GM18868 (cell line): ENCODE measurements around the gene ATOSB.

Experiments
- ATAC-seq: cut with Tn5 transposase; IDR thresholded peaks from one replicate; pipeline ENCODE4 v1.9.1; 2021; ENCODE audit warnings: mild to moderate bottlenecking, moderate library complexity; ENCODE audit not compliant: unreplicated experiment

Gene ATOSB

DNA sequence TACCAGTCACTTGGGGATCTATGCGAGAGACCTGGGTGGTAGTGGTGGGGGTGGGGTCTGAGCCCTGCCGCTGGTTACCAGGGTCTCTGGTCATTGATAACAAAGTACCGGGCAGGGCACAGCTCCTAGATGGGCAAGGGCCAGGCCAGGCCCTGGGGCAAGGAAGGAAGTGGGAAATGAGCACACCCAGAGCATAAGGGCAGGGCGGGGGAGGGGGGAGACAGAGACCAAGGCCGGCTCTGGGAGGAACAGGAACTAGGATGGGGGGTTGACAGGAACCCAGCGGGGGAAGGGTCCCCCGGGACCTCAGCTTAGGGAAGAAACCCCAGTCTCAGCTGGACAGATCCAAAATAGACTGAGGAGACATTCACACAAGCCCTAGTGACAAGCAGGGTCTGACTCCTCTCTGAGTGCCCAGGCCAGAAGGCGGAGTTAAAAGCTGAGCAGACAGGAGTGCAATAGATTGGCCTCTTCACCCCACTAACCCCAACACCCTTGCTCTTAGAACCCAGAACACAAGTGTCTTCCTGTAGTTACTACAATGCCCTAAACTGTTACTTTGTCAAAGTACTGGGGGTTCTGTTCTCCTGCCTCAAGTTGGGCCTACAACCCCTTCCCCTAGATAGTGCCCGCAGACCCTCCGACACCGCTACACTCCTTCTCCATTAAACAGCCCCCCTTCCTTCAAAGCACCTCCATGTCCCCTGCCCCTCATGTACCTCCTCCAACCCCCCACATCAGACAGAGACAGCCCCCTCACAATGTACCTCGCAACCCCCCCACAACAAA lies 628 bp downstream of the ATOSB start:
- ATAC-seq, result no peak

DNA sequence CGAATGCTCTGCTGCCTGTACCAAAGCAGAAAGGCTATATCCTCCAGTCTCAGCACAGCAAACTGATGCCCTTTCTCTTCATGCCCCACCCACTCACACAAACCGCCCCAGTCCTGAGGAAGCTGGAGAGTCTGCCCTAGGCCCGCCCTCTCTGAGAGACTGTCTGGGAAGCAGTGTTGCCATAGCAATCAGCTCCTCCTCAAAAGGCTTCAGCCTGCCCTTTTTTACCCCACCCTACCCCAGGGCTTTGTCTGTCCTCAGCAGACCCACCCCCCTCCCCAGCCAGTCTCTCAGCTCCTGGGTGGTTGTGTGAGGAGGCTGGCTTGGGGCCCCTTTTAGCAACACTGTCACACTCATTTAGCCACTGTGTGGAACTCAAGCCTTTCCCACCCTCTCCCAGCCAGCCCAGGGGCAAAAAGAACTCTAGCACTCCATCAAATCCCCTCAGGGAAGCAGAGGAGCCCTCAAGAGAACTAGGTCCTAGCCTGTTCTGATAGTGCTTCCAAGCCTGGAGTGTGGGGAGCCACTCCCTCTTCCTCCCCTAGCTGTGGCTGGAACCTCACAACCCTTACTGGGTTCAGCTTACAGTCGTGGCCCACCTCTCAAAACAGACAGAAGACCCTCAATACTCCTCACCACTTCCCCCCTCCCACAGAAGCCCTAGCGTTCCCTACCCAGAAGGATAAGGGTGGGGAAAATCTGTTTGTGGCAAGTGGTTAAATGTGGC lies 1.4 kb downstream of the ATOSB start:
- ATAC-seq, result peak; percentile 23

DNA sequence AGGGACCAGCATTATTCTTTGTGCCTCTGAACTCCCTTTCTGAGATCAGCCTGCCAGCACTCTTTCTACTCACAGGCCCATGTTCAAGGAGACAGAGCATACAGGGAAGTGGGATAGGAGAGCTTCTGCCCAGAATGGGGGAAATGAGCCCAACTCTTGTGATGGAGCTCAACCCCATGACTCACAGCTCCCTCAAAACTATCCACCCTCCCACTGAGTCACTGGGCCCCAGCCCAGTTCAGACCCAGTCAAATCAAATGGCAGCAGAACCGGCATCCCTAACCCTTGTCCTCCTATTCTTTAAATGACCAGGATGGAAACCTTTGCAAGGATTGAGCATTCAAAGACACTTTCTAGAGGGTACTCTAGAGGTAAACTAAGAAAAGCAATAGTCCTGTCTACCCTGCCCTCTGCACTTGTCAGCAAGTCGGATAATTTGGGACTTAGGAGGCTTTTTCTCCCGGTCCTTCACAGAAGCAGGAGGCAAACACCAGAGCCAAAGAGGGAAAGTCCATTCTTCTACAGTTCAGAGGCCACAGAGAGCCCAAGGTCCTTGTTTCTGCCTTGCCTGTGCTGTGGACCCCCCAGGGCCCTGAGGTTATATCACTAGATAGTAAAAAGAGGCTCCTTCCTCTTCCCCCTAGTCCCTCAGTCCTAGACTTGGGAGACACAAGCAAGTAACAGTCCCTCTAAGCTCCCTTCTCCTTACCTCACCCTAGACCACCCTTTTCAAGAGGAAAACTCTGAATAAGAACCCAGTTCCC lies 3.2 kb downstream of the ATOSB start:
- no peak for ATAC-seq

DNA sequence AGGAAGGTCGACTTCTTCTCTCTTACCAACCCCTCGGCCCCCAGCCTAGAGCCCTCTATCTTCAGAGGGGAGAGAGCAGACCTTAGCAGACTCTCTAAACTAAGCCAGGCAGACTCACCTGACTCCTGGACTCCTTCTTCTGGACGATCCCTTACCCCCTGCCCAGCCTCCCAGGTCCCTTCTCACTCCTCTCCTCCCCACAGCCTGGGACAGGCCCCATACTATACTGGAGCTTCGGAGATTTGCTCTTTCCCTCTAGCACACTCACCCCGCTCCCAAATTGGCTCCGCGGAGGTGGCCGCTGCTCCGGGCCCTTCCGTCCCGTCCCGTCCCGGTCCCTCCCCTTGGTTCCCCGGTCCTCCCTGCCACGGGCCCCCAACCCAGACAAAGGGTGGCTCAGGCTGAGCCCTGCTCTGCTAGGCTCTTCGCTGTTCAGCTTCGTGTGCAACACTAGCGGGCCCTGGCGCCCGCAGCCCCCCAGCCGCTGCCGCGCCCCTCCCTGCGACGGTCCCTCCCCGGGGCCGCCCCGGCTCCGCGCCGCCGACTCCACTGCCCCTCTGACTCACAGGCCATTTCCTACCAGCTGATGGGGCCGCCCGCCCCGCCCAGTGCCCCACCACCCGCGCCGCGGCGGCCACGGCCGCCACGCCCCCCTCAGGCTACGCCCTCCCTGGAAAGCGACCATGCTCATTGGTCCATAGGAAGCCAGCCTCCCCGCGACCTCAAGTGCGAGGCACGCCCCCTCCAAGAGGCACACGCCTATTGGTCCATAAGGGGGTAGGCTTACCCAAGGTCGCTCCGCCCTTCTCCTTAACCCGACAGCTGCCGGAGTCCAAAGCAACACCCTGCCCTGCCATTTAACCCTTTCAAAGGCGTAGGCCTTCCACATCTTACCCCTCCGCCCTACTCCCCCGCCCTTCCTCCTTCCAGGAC lies 4.4 kb downstream of the ATOSB start:
- ATAC-seq, result peak; percentile 84

DNA sequence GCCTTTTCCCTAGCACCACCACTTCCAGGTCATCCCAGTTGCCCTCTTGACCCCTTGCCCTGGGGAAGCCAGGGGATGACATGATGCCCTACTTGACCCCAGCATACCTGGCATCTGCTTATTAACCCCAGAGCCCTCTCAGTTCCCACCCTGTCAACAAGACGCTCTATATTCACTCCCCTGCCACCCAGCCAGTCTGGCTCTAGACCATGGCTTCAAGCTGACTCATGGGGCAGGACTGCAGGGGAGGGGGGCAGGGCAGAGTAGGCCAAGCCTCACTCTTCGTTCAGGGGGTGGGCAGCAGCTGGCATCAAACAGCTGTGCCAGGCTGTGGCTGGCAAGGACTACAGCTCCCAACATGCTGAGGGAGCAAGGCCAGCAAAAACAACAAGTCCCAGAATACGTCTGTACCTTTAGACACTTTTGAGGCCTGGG lies 5.3 kb downstream of the ATOSB start:
- no peak for ATAC-seq

DNA sequence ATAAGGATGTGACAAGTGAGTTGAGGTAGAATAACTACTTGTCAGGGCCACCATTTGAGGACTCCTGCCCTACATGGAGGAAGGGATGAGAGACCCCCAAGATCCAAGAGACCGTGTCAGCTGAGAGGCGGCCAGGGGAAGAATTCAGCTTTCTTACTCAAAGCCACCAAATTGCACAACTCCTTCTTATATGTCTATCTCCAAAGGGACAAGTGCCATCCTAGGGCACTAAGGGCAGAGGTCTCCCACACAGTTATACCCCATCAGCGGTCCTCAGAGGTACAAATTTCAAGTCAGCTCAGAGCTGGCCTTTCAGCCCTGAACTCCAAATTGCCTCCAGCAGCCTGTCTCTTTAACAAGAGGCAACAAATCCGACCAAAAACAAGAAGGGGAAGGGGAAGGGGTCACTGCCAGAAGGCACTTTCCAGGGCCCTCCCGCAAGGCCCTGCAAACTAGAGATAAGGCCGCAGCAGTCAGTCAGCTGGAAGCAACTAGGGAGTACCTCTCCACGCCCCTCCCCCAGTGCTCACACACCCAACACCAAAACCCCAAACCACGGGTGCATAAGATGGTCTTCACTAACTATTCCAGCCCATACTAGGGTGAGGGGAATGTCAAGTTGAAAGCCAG lies 6.6 kb downstream of the ATOSB start:
- ATAC-seq, result no peak

DNA sequence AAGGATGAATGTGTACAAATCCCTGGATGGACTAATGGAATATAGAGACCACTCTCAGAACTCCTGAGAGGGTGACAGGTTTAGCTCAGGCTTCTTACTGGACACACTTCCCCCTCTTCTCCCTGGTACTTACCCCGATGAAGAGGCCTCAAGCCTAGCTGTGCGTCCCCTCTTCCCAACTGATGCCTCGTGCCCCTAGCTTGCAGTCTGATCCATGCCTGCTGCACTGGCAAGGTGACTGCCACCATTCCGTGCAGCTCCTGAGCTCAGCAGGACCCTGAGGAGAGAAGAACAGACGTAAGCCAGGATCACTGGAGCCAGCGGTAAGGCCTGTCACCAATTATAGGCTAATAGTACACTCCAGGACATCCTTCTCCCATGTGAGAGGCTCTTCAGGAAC lies 7.2 kb downstream of the ATOSB start:
- no peak for ATAC-seq

DNA sequence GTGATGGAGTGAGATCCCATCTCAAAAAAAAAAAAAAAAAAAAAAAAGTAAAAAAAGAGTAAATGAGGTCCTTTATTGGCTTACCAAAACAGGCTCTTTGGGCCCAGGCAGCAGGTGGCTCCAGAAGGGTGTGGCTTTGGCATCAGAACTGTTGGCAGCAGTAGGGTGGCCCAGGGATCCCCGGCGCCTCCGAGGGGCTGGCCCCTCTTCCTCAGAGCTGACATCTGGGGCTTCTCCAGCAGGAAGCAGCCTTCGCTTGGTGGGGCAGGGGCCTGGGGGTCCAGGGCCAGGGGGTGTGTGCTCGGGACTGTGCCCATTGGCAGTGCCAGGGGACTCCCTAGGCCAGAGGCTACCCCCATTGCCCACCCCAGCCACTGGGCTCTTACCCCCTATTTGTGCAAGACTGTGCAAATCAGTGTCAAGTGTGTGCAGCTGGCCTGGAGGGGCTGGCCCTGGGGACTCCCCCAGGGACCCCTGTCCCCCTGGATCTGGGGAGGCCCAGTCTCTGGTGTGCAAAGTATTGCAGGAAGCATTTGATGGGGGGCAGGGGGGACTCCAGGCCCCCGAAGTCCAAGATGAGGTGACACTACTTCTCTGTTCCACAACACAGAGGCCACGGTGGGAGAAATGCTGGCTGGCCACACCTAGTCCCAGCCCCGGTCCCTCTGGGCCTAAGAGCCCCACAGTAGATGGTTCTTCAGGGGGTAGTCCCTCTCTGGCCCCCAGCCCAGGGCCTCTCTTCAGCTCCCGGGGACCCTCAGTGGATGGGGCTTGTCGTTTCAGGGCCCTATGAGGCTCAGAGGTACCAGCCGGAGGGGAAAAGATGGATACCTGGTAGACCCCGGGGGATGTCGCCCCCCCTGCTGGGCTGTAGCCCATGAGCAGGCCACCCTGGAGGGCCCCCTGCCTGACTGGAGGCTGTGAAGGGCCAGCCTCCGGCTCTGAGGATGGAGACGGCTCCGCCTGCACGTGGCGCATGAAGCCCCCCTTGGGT lies 8.1 kb downstream of the ATOSB start:
- no peak for ATAC-seq

DNA sequence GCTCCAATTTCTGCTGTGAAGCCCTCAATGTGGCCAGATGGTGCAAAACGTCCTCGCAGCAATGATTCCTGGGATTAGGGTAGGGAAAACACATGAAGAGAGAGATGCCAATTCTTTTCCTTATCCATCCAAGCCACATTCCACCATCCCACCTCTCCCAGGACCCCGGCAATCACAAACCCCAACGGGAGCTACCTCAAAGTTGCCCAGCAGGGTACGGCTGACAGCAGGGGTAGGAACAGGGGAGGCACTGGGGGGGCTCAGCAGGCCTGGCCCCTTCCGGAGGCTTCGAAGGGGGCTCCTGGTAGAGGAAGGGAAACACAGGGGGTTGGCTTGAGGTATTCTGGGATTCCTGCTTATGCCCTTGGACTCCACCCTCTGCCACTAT lies 9.3 kb downstream of the ATOSB start:
- ATAC-seq, result no peak

DNA sequence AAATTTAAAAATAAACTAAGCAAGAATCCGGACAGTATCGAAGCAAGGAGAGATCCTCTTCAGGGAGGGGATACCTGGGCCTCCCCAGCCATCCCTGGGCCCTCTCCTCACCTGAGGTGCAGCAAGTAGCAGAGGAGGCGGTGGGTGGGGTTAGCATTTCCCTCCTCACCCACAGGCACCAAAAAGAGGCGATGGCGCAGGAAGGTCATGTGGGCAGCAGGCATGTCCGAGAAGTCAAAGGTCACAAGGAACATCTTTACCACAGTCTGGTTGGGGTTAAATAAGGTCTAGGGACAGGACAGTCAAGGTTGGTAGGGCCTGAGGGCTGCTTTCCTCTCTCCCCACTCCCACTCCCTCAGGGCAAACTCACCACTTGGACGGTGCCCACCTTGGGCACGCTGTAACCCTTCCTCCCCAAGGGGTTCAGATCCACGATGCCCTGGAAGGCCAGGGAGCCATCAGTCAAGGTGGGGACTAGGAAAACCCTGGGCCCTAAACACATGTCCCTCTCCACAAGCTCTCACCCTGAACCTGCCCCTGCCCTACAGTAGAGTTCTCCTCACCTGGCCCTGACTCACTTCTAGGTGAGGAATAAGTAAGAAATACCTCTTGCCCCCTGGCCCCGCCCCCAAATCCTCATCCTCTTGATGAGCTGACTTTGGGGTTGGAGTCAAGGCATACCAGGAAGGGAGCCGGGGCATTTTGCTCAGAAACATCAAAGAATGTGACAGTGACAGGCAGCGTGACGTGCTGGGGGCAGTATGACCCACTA lies 9.9 kb downstream of the ATOSB start:
- ATAC-seq, result no peak

DNA sequence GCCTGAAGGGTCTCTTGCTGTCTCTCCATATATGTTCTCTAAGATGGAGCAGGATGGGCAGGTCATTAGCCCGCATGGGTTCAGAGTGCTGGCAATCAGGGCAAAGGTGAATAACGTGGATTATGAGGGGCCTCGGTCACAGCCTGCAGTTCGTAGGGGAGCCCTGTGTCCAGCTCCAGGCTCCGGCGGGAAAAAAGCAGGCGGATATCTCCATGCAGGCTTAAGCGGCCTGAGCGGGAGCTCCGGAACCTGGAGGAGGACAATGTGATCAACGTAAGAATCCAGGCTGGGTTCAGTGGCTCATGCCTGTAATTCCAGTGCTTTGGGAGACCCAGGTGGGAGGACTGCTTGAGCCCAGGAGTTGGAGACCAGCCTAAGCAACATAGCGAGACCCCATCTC lies 10.5 kb downstream of the ATOSB start:
- ATAC-seq, result no peak

DNA sequence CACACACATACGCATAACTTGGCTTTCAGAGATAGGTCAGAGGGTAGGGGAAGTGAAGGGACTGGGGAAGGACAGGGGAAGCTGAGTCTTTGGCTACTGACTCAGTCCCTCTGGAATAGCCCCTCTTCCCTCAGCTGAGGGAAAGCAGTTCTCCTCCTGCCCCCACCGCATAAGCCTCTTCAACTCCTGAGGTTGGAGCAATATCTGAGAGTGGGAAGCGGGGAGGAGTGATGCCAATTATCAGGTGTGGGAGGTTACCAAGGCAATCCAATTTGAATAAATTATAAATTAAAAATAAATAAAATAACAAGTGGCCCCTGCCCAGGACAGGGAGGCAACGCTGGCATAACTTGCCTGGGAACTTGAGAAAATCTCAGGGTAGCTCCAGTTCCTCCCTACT lies 11.1 kb downstream of the ATOSB start:
- no peak for ATAC-seq

DNA sequence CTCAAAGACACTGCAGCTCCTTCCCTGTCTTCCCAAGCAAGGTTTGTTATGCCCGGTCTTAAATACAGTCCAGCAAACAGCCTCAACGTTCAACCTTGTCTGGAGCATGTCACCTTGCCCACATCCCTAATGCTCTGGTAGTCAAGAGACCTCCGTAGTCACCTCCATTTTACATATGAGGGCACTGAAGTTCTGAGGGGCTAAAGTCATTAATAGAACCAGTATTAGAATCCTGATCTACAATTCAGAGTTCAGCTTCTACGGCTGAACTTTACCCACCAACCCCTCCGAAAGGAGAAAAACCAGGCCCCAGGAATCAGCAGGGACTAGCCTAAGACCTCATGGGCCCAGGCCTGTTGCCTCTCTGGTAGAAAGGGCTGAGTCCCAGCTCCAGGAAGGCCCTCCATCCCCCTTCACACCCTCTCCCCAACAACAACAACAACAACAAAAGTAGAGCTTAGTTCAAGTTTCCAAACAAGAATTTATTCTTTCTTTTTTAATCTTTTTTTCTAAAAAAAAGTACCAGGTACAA lies 11.9 kb downstream of the ATOSB start:
- no peak for ATAC-seq

DNA sequence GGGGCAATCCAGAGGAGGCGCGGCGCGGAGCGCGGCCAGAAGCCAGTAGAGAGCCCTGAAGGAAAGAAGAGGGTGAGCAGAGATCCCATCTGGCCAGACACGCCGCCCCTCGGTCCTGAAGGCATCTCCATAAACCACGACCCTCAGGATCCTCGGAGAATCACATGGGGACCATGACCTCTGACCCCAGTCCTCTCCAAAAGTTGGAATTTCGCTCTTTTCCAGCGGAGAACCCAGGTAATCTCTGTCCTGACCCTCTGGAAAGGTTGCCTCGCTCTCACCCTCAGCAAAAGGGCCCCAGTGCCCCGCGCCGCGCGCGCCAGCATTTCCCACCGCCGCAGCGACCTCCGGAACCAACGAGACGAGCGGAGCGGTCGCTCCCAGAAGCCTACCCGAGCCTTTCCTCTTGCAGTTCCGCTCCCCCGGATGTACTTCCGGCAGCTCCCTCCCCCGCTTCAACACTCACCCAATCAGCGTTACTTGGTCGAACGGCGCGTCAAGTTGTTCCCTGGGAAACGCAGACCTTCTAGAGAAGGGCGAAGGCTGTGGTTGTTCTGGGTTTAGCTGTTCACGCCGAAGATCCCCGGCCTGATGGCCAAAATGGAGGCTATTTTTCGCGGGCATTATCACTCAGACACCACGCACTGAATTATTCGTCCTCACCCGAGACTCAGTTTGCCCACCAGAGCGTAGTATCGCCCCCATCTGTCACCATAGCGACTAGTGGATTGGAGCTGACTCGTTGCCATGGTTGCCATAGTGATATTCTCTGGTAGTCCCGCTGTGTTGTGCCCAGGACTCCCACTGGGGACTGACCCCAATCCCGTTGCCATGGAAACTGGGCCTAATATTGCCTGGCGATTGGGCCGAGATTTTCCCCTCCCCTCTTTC lies 12.6 kb downstream of the ATOSB start, which contains the start of gene STOML2:
STOML2 (minus strand) TSS at position 363 of the 891 bp plus-strand sequence; CDS start at position 326, 37 bp downstream.
- peak; percentile 96 for ATAC-seq

DNA sequence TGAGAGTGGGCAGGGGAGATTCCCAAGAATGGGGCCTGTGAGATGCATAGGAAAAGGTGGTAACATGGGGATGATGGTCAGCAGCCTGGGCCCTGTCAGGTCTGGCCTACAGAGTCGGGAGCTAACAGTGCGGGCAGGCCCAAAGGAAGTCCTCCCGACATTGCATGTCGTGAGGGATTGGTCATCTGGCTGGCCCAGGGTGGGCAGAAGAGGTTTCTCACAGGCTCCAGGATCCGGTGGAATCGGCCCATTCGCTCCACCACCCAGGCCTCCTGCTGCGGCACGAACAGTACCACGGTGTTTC lies 13.2 kb downstream of the ATOSB start:
- ATAC-seq, result no peak

DNA sequence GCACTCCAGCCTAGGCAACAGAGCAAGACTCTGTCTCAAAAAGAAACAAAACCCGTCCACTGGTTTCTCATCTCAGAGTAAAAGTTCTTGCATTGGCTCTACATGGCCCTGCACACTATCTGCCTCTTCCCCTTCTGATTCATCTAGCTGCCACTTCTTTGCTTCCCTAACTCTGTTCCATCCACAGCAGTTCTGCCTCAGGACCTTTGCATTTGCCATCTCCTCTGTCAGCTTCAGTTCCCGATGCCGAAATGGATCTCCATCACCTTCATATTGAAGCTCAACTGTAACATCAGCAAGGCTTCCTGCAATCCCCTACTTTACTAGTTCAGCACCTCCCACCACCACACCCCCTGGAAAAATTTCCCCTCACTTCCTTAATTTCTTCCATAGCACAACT lies 18.1 kb downstream of the ATOSB start:
- ATAC-seq, result no peak
